Measurements from ENCODE around the gene KDM4F. TPM values are rescaled to one million over a fixed set of nuclear protein-coding genes. Genes with fewer than 3 reads are reported as not detected.
"Not testable (repeated sequence)": the region's sequence is repeated elsewhere in the genome, so short reads cannot be mapped to it uniquely, and the experiment has no call there.

The KDM4F gene
- total RNA-seq: not detected
- long read RNA-seq: 0 reads

DNA sequence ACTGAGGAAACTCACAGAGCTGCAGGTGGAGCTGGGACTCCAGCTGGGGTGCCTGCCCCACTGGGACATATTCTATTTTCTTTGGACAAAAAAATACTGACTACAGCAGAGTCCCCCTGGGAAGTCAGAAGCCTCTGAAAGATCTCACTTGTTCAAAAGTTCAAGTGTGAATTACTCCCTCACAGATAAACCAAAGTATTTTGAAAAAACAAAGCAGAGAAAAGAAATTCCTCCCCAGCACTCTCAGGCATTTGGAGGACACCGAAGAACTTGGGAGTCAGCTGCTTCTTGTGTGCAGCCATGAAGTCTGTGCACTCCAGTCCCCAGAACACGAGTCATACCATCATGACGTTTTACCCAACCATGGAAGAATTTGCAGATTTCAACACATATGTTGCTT is at the start of gene KDM4F:
Gene KDM4F, plus strand, starts transcription at position 301 of the 400 bp plus-strand sequence.
- DNase-seq; ATAC-seq; intact Hi-C loops (cut with DNase I, micrococcal nuclease): not testable (repeated sequence)

- DNase-seq (no peak), ATAC-seq (no peak)
- intact Hi-C loops (cut with DNase I, micrococcal nuclease): no loop called here
These were observed 45.5 kb upstream of the KDM4F start for GRCh38 chr11:95003716-95004115.

- no peak for DNase-seq
- intact Hi-C loops (cut with DNase I, micrococcal nuclease): no loop called here
- no peak for ATAC-seq
These were observed 43.6 kb upstream of the KDM4F start for GRCh38 chr11:95005642-95006041.

- ATAC-seq: no peak
- intact Hi-C loops (cut with DNase I, micrococcal nuclease): no loop called here
- DNase-seq: no peak
These were observed 37.8 kb upstream of the KDM4F start for GRCh38 chr11:95011376-95011775.

GRCh38 chr11:95014184-95014821 is 34.9 kb upstream of the KDM4F start:
- no peak for ATAC-seq
- DNase-seq: no peak
- intact Hi-C loops (cut with DNase I, micrococcal nuclease): no loop called here

DNA sequence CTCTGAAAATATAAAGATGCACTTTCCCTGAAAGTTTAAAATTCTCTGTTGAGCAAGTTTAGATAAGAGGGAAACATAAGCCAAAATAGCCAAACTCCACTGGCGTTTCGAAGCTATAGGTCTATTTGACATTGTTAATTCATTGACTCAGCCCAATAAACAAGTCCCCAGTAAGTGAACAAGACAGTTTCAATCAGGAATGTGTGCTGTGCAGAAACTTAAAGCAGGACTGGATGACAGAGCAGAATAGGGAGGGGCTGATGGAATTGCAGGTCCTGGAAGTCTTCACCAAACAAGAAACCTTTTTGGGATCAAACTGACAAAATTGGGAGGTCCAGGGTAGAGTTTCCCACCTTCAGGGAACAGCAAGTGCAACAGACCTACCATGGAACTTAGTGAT is 33.1 kb upstream of the KDM4F start:
- ATAC-seq: no peak
- intact Hi-C loops (cut with DNase I, micrococcal nuclease): no loop called here

GRCh38 chr11:95021468-95021867 is 27.8 kb upstream of the KDM4F start:
- DNase-seq; ATAC-seq; intact Hi-C loops (cut with DNase I, micrococcal nuclease): not testable (repeated sequence)

More for the DNA sequence above, 33.1 kb upstream of the KDM4F start:
- no peak for DNase-seq

- no peak for ATAC-seq
- no peak for DNase-seq
- intact Hi-C loops (cut with DNase I, micrococcal nuclease): no loop called here
These were observed 24.3 kb upstream of the KDM4F start, which contains the start of gene KDM4E for GRCh38 chr11:95024958-95025357. KDM4E (plus strand) TSS chr11:95025258; CDS start chr11:95025558, 300 bp downstream.

- intact Hi-C loops (cut with DNase I, micrococcal nuclease); DNase-seq: not testable (repeated sequence)
- ATAC-seq: peak; percentile 85
These were observed 23.6 kb upstream of the KDM4F start for GRCh38 chr11:95025594-95025993.

DNA sequence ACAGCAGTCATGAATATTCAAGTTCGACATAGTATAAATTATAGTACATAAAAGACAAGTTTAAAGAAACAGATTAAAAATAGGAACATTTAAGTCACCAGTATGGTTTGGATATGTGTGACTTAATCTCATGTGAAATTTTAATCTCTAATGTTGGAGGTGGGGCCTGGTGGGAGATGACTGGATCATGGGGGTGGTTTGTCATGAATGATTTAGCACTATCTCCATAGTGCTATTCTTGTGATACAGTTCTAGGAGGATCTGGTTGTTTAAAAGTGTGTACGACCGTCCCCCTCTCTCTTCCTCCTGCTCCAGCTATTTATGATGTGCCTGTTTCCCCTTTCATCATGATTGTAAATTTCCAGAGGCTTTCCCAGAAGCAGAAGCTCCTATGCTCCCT is 20.9 kb upstream of the KDM4F start:
- ATAC-seq (no peak), DNase-seq (no peak)
- intact Hi-C loops (cut with DNase I, micrococcal nuclease): no loop called here

- ATAC-seq: no peak
- DNase-seq: no peak
- intact Hi-C loops (cut with DNase I, micrococcal nuclease): loop anchor here in 1 of 2 donors (10.0 kb wide), 1 partner anchor 48 kb away; no protein-coding TSS in a partner anchor
These were observed 16.2 kb upstream of the KDM4F start for GRCh38 chr11:95033051-95033450.

DNA sequence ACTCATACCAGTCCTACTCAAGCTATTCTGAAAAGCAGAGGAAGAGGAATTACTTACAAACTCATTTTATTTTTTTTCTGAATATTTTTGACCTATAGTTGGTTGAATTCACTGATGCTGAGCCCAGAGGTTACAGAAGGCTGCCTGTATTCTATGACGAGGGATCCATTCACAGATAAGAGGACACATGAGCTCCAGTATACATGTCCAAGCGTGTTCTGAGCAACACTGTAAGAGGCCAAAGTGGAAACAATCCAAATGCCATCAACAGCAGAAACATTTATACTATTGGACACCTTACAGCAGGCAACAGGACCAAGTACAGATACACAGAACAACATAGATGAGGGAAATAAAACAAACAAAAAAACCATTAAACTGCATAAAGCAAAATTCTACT is 13.9 kb upstream of the KDM4F start:
- intact Hi-C loops (cut with DNase I, micrococcal nuclease): loop anchor here in 1 of 2 donors (10.0 kb wide), 1 partner anchor 51 kb away; no protein-coding TSS in a partner anchor
- ATAC-seq: no peak
- no peak for DNase-seq

GRCh38 chr11:95037356-95038035 is 11.7 kb upstream of the KDM4F start:
- DNase-seq, ATAC-seq: not testable (repeated sequence)
- intact Hi-C loops (cut with DNase I, micrococcal nuclease): loop anchor here in 1 of 2 donors (10.0 kb wide), 1 partner anchor 53 kb away; no protein-coding TSS in a partner anchor

- intact Hi-C loops (cut with DNase I, micrococcal nuclease): no loop called here
- ATAC-seq (no peak), DNase-seq (no peak)
These were observed 7.0 kb upstream of the KDM4F start for GRCh38 chr11:95042239-95042638.

- ATAC-seq (no peak), DNase-seq (no peak)
- intact Hi-C loops (cut with DNase I, micrococcal nuclease): no loop called here
These were observed 6.3 kb upstream of the KDM4F start for GRCh38 chr11:95042906-95043305.

DNA sequence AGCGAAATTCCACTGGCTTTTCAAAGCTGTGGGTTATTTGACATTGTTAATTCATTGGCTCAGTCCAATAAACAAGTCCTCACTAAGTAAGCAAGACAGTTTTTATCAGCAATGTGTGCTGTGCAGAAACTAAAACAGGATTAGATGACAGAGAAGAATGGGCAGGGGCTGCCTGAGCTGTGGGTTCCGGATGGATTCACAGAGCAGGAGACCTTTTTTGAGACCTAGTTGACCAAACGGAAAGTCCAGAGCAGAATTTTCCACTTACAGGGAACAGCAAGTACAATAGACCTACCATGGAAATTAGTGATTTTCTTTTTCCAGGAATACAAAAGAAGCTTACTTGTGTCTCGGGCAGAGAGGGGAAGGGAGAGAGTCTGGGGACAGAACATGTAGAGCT is 5.2 kb upstream of the KDM4F start:
- ATAC-seq (no peak), DNase-seq (no peak)
- intact Hi-C loops (cut with DNase I, micrococcal nuclease): no loop called here

DNA sequence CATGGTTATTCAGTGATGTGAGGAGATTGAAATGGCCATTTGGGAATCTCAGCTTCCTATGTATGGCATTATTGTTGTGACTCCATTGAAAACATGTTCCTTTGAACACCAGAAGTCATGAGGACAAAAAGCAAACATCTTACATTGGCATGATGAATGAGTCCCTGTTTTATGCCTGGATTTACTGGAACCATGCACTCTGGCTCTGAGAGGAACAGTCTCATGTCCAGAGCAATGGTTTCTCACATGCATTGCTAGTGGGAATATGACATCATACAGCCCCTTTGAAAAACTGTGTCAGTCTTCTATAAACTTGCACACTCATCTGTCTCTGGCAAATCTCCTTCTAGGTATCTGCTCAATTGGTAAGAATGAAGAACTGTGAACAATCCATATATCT is 3.4 kb upstream of the KDM4F start:
- ATAC-seq (no peak), DNase-seq (no peak)
- intact Hi-C loops (cut with DNase I, micrococcal nuclease): no loop called here

GRCh38 chr11:95050595-95051202 is 1.5 kb downstream of the KDM4F start:
- DNase-seq (no peak), ATAC-seq (no peak)
- intact Hi-C loops (cut with DNase I, micrococcal nuclease): no loop called here

DNA sequence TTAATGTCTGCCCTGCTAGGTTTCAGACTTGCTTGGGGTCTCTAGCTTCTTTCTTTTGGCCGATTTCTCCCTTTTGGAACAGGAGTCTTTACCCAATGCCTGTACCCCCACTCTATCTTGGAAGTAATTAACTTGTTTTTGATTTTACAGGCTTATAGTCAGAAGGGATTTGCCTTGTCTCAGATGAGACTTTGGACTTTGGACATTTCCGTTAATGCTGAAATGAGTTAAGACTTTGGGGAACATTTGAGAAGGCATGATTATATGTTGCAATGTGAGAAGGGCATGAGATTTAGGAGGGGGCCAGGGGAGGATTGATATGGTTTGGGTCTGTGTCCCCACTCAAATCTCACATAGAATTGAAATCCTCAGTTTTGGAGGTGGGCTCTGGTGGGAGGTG is 5.1 kb downstream of the KDM4F start:
- intact Hi-C loops (cut with DNase I, micrococcal nuclease): no loop called here
- ATAC-seq: no peak
- no peak for DNase-seq

Data from left colon (tissue), 2 donors.